PC-3 (cell line): ENCODE results near the gene BEND2. TPM values are rescaled to one million over a fixed set of nuclear protein-coding genes. Genes with fewer than 3 reads are reported as not detected.

Experiments used
- ATAC-seq: fragments of 200-7000 bp; cut with Tn5 transposase; 2 replicates; pipeline ENCODE4 v1.9.1; 2020; ENCODE audit warnings: mild to moderate bottlenecking, moderate library complexity
- BruUV-seq: library from RNA; stranded (reverse); fragments of 400-500 nt; replicated peaks from 2 replicates; lab custom pipeline; 2021; lab: Mats Ljungman, UMichigan
- CTCF ChIA-PET: fragments of 300-600 bp; sonication (Branson Sonifier 250); formaldehyde crosslinking; loops from one replicate; lab custom pipeline; 2022; ENCODE audit warnings: antibody characterized with exemption; lab: Charles Lee
- POLR2A ChIA-PET: fragments of 300-600 bp; sonication (Branson Sonifier 250); formaldehyde crosslinking; loops from one replicate; lab custom pipeline; 2022; ENCODE audit warnings: antibody characterized with exemption; ENCODE audit not compliant: unreplicated experiment; lab: Charles Lee
- DNase-seq: peaks from one replicate; pipeline ENCODE4 v3.0.0-alpha.2; 2015
- H2AFZ ChIP-seq: fragments of 300-600 bp; sonication (generic); 2 replicates; pipeline ENCODE4 v1.6.0; 2016; ENCODE audit warnings: antibody characterized with exemption, low read length
- H3F3A ChIP-seq: fragments of 300-600 bp; sonication (generic); one replicate; pipeline ENCODE4 v1.6.0; 2017; ENCODE audit warnings: antibody characterized with exemption, low read length, control low read depth, mild to moderate bottlenecking; ENCODE audit not compliant: unreplicated experiment
- H3K27ac ChIP-seq: fragments of 300-600 bp; sonication (generic); 2 replicates; pipeline ENCODE4 v1.5.1; 2016; ENCODE audit warnings: mild to moderate bottlenecking, low read length
- H3K27me3 ChIP-seq: fragments of 300-600 bp; sonication (generic); 2 replicates; pipeline ENCODE4 v1.6.1; 2016; ENCODE audit warnings: low read length, mixed read lengths
- H3K36me3 ChIP-seq: fragments of 300-600 bp; sonication (generic); 2 replicates; pipeline ENCODE4 v1.6.1; 2016; ENCODE audit warnings: low read depth, mixed run types, low read length, mixed read lengths
- H3K4me1 ChIP-seq: fragments of 300-600 bp; sonication (generic); 2 replicates; pipeline ENCODE4 v1.5.1; 2016; ENCODE audit warnings: low read length; ENCODE audit not compliant: insufficient read depth
- H3K4me2 ChIP-seq: fragments of 300-600 bp; sonication (generic); 2 replicates; pipeline ENCODE4 v1.6.0; 2016; ENCODE audit warnings: low read length
- H3K4me3 ChIP-seq: fragments of 300-600 bp; sonication (generic); 2 replicates; pipeline ENCODE4 v1.5.1; 2016; ENCODE audit warnings: mild to moderate bottlenecking, low read length, mixed read lengths
- H3K79me2 ChIP-seq: fragments of 300-600 bp; sonication (generic); 2 replicates; pipeline ENCODE4 v1.6.1; 2017; ENCODE audit warnings: low read length, mixed read lengths
- H3K9ac ChIP-seq: fragments of 300-600 bp; sonication (generic); 2 replicates; pipeline ENCODE4 v1.6.0; 2016; ENCODE audit warnings: mild to moderate bottlenecking, low read length
- H3K9me2 ChIP-seq: fragments of 300-600 bp; sonication (generic); replicated peaks from 2 replicates; pipeline ENCODE4 v1.6.1; 2016; ENCODE audit warnings: mixed run types, low read length, mixed read lengths
- H3K9me3 ChIP-seq: fragments of 300-600 bp; sonication (generic); 2 replicates; pipeline ENCODE4 v1.6.1; 2016; ENCODE audit warnings: low read length, mixed read lengths
- H4K20me1 ChIP-seq: fragments of 300-600 bp; sonication (generic); 2 replicates; pipeline ENCODE4 v1.6.1; 2016; ENCODE audit warnings: low read length, mixed read lengths
- EZH2 ChIP-seq: fragments of 300-600 bp; sonication (generic); IDR thresholded peaks from one replicate; pipeline ENCODE4 v1.6.1; 2017; ENCODE audit warnings: antibody characterized with exemption, mild to moderate bottlenecking, low read length; ENCODE audit not compliant: unreplicated experiment
- EZH2phosphoT487 ChIP-seq: fragments of 300-600 bp; sonication (generic); IDR thresholded peaks from 2 replicates; pipeline ENCODE4 v1.6.1; 2018; ENCODE audit warnings: mild to moderate bottlenecking, antibody characterized with exemption, low read length, borderline replicate concordance
- intact Hi-C: fragments of 100-400 bp; cut with micrococcal nuclease; formaldehyde crosslinking; loops from 2 replicates; pipeline ENCODE4 v1.9.0; 2023
- total RNA-seq: library from RNA; depleted of rRNA; stranded (reverse); fragments of >200 nt; gene quantifications from 2 replicates; pipeline ENCODE4 v1.2.3, GENCODE V29; 2014
- TF ChIP-seq, protein P1 (sequence below): fragments of 300-600 bp; sonication (generic); conservative IDR thresholded peaks from 2 replicates; pipeline ENCODE4 v1.5.1; 2017; ENCODE audit warnings: antibody characterized with exemption, low read depth, mild to moderate bottlenecking, low read length

Gene BEND2
- total RNA-seq, 1 experiment from 2014 or later, result not detected

DNA sequence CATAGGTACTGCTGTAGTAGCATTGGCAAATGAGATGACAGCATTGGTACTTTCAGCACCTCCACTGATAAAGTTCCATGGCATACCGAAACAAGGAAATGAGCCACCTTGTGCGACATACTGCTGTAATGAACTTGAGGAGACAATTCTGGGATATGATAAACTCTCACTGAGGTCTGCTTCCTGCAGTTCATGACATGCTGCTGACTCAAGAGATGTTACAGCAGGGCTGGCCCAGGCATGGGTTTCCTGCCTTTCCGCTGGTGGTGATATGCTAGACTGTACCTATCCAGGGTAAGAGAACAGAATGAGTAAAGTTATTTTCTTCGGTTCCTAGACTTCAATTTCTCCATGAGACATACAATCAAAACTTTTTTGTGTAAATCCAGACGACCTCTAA is 17.1 kb downstream of the BEND2 start:
- Histone ChIP-seq H3K79me2 (no peaks in the 10 kb centered on the region), H3K9me2 (no peaks in the 10 kb centered on the region), H3K27ac (no peak overlapping the region), H3K4me3 (no peak overlapping the region), H3K9ac (no peak overlapping the region), H2AFZ (no peak overlapping the region), H3F3A (no peaks in the 10 kb centered on the region), H3K4me1 (no peaks in the 10 kb centered on the region), H3K36me3 (no peaks in the 10 kb centered on the region), H3K9me3 (no peaks in the 10 kb centered on the region), H4K20me1 (no peaks in the 10 kb centered on the region), H3K27me3 (peaks cover 15% of the 10 kb centered on the region; the same call in 1 of the 2 replicates), H3K4me2 (no peak overlapping the region)
- DNase-seq (peak; percentile 12), ATAC-seq (peak; percentile 62)
- ChIA-PET CTCF (no interaction called here), POLR2A (no interaction called here)
- intact Hi-C loops, result no loop called here
- no TSS peak for BruUV-seq
- TF ChIP-seq, protein P1, sequence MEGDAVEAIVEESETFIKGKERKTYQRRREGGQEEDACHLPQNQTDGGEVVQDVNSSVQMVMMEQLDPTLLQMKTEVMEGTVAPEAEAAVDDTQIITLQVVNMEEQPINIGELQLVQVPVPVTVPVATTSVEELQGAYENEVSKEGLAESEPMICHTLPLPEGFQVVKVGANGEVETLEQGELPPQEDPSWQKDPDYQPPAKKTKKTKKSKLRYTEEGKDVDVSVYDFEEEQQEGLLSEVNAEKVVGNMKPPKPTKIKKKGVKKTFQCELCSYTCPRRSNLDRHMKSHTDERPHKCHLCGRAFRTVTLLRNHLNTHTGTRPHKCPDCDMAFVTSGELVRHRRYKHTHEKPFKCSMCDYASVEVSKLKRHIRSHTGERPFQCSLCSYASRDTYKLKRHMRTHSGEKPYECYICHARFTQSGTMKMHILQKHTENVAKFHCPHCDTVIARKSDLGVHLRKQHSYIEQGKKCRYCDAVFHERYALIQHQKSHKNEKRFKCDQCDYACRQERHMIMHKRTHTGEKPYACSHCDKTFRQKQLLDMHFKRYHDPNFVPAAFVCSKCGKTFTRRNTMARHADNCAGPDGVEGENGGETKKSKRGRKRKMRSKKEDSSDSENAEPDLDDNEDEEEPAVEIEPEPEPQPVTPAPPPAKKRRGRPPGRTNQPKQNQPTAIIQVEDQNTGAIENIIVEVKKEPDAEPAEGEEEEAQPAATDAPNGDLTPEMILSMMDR, result no peak
- TF ChIP-seq EZH2phosphoT487 (no peak), EZH2 (no peak)

DNA sequence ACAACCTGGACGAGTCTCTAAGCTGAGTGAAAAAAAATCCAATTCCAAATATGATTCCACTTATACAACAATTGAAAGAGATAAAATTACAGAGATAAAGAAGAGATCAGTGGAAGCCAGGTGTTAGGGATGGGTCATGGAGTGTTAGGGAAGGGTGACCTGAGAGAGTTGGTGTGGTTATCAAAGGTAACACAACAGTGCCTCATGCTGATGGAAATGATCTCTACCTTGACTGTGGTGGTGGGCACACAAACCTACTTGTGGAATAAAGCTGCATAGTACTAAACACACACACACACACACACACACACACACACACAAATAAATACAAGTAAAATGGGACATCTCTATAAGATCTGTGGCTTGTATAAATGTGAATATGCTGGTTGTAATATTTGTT is 26.0 kb downstream of the BEND2 start:
- H3K79me2 ChIP-seq, result no peaks in the 10 kb centered on the region
- H3K4me2 ChIP-seq, result no peak overlapping the region
- no peaks in the 10 kb centered on the region for H3K9me2 ChIP-seq
- no peaks in the 10 kb centered on the region for H3F3A ChIP-seq
- BruUV-seq, result no TSS peak
- no peak for ATAC-seq
- CTCF ChIA-PET, result no interaction called here
- TF ChIP-seq EZH2 (no peak), EZH2phosphoT487 (no peak)
- TF ChIP-seq, protein P1, result no peak
- no peak overlapping the region for H2AFZ ChIP-seq
- DNase-seq, result no peak
- H3K9me3 ChIP-seq, result no peaks in the 10 kb centered on the region
- intact Hi-C loops, result no loop called here
- no peak overlapping the region for H3K9ac ChIP-seq
- H3K27me3 ChIP-seq, result peaks cover 37% of the 10 kb centered on the region
- no peak overlapping the region for H3K27ac ChIP-seq
- H3K4me1 ChIP-seq, result no peaks in the 10 kb centered on the region
- H4K20me1 ChIP-seq, result no peaks in the 10 kb centered on the region
- POLR2A ChIA-PET, result no interaction called here
- no peaks in the 10 kb centered on the region for H3K36me3 ChIP-seq
- H3K4me3 ChIP-seq, result no peak overlapping the region

DNA sequence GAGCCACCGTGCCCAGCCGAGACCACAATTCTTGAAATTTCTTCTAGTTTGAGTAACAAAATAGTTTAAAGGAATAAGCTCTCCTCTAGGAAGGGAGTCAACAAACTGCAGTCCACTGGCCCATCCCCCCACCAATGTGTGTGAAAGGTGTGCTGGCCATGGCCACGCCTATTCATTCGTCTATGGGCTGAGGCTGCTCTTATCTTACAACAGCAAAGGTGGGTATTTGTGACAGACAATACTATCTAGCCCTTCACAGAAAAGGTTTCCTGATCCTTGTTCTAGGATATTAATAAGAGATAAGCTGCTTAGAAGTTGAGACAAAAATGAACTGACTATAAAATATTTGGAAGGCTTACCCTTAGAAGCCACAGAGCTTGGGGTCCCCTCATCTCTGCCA is 41.2 kb downstream of the BEND2 start:
- no peaks in the 10 kb centered on the region for H3K79me2 ChIP-seq
- H2AFZ ChIP-seq, result no peak overlapping the region
- ATAC-seq (no peak), DNase-seq (no peak)
- no peaks in the 10 kb centered on the region for H3K9me3 ChIP-seq
- no peaks in the 10 kb centered on the region for H3K9me2 ChIP-seq
- no peaks in the 10 kb centered on the region for H4K20me1 ChIP-seq
- intact Hi-C loops, result no loop called here
- H3K27me3 ChIP-seq, result peaks cover 15% of the 10 kb centered on the region
- no peak overlapping the region for H3K27ac ChIP-seq
- no peak overlapping the region for H3K4me2 ChIP-seq
- no peaks in the 10 kb centered on the region for H3K36me3 ChIP-seq
- POLR2A ChIA-PET, result no interaction called here
- TF ChIP-seq EZH2 (no peak), EZH2phosphoT487 (no peak)
- TF ChIP-seq, protein P1, result no peak
- CTCF ChIA-PET, result no interaction called here
- H3K4me1 ChIP-seq, result no peaks in the 10 kb centered on the region
- no peak overlapping the region for H3K4me3 ChIP-seq
- no peaks in the 10 kb centered on the region for H3F3A ChIP-seq
- no TSS peak for BruUV-seq
- no peak overlapping the region for H3K9ac ChIP-seq
